Thoracic aorta (tissue), 2 donors: Measurements from ENCODE around the gene LRRK1. TPM values are rescaled to one million over a fixed set of nuclear protein-coding genes. Genes with fewer than 3 reads are reported as not detected.

Experiments
- ATAC-seq: fragments of 150-250 bp; one replicate; pipeline ENCODE4 v1.8.0; 2017; ENCODE audit warnings: low read depth; ENCODE audit not compliant: insufficient number of reproducible peaks, low FRiP score
- DNase-seq: peaks from one replicate; pipeline ENCODE4 v3.0.0-alpha.2; 2020; ENCODE audit warnings: low spot score
- H3K27ac ChIP-seq, 2 donors: fragments of 200-600 bp; sonication (generic); 1 replicate in 1 of 2; 2 replicates in 1 of 2; pipeline ENCODE4 v1.5.1; 2016; ENCODE audit warnings: mild to moderate bottlenecking in 2 of 2, moderate library complexity in 2 of 2
- H3K27me3 ChIP-seq: fragments of 200-600 bp; sonication (generic); replicated peaks from 2 replicates; pipeline ENCODE4 v1.6.0; 2016; ENCODE audit warnings: mild to moderate bottlenecking; ENCODE audit not compliant: insufficient read depth
- H3K36me3 ChIP-seq: fragments of 200-600 bp; sonication (generic); one replicate; pipeline ENCODE4 v1.5.1; 2016
- H3K4me1 ChIP-seq, 2 donors: fragments of 200-600 bp; sonication (generic); 1 replicate in 1 of 2; 2 replicates in 1 of 2; pipeline versions ENCODE4 v1.5.1 to v1.6.0; 2016; ENCODE audit warnings: low read depth in 2 of 2, mild to moderate bottlenecking in 1 of 2; ENCODE audit not compliant: control insufficient read depth in 1 of 2
- H3K4me3 ChIP-seq: fragments of 200-600 bp; sonication (generic); 2 replicates; pipeline ENCODE4 v1.5.1; 2016; ENCODE audit warnings: mild to moderate bottlenecking
- H3K9me3 ChIP-seq: fragments of 200-600 bp; sonication (generic); 2 replicates; pipeline ENCODE4 v1.5.1; 2016
- CTCF ChIP-seq: fragments of 200-600 bp; sonication (generic); IDR thresholded peaks from one replicate; pipeline ENCODE4 v1.5.1; 2019; ENCODE audit warnings: antibody characterized with exemption
- total RNA-seq, 2 donors: library from RNA; depleted of rRNA; stranded (reverse); fragments of >200 nt; gene quantifications; one replicate each; pipeline versions ENCODE4 v1.1.0 to v1.2.3, GENCODE V29; 2016

Gene LRRK1
- total RNA-seq, 2 donors from 2014 or later: 17.2 to 47.1 TPM

GRCh38 chr15:100951965-100952364 lies 32.8 kb downstream of the LRRK1 start:
- no peak overlapping the region for H3K4me3 ChIP-seq
- ATAC-seq: no peak
- TF ChIP-seq CTCF: no peak
- H3K27me3 ChIP-seq: no peaks in the 10 kb centered on the region
- H3K27ac ChIP-seq: no peak overlapping the region
- H3K9me3 ChIP-seq: peaks cover 3% of the 10 kb centered on the region
- no peaks in the 10 kb centered on the region for H3K36me3 ChIP-seq
- DNase-seq: no peak
- H3K4me1 ChIP-seq: no peaks in the 10 kb centered on the region

- Histone ChIP-seq H3K4me3 (no peak overlapping the region), H3K36me3 (no peaks in the 10 kb centered on the region), H3K4me1 (no peaks in the 10 kb centered on the region), H3K9me3 (peaks cover 3% of the 10 kb centered on the region), H3K27ac (no peak overlapping the region), H3K27me3 (no peaks in the 10 kb centered on the region)
- TF ChIP-seq CTCF: no peak
- DNase-seq (no peak), ATAC-seq (no peak)
Measured at GRCh38 chr15:100952566-100952965, 33.4 kb downstream of the LRRK1 start.

- DNase-seq (no peak), ATAC-seq (no peak)
- Histone ChIP-seq H3K4me3 (peak overlapping the region; percentile 21), H3K4me1 (peaks cover 12 to 13% of the 10 kb centered on the region in 2 donors), H3K27ac (no peak overlapping the region), H3K27me3 (no peaks in the 10 kb centered on the region), H3K9me3 (peaks cover 3% of the 10 kb centered on the region), H3K36me3 (no peaks in the 10 kb centered on the region)
- TF ChIP-seq CTCF: no peak
Measured at GRCh38 chr15:100958326-100959065, 39.3 kb downstream of the LRRK1 start.

- no peak overlapping the region for H3K27ac ChIP-seq
- TF ChIP-seq CTCF: no peak
Measured at GRCh38 chr15:100959066-100960050, 40.2 kb downstream of the LRRK1 start.

GRCh38 chr15:100966997-100967396 lies 47.8 kb downstream of the LRRK1 start:
- no peak for ATAC-seq

More at GRCh38 chr15:100959066-100960050, 40.2 kb downstream of the LRRK1 start:
- Histone ChIP-seq H3K4me3 (peak overlapping the region; percentile 21), H3K9me3 (peaks cover 3% of the 10 kb centered on the region), H3K27me3 (no peaks in the 10 kb centered on the region), H3K36me3 (no peaks in the 10 kb centered on the region), H3K4me1 (peaks cover 12 to 13% of the 10 kb centered on the region in 2 donors)
- ATAC-seq (no peak), DNase-seq (no peak)

More at GRCh38 chr15:100966997-100967396, 47.8 kb downstream of the LRRK1 start:
- Histone ChIP-seq H3K4me1 (no peaks in the 10 kb centered on the region), H3K36me3 (no peaks in the 10 kb centered on the region), H3K27me3 (no peaks in the 10 kb centered on the region), H3K9me3 (no peaks in the 10 kb centered on the region), H3K27ac (no peak overlapping the region), H3K4me3 (no peak overlapping the region)
- DNase-seq: no peak
- no peak for TF ChIP-seq CTCF
